Measurements from ENCODE around the gene ZNF709. TPM values are rescaled to one million over a fixed set of nuclear protein-coding genes. Genes with fewer than 3 reads are reported as not detected.
A peak's percentile ranks its signal among the peaks of the same experiment; 100 is the strongest.

ZNF709 gene
- total and polyA plus RNA-seq, 2 of the 13 experiments (the other 11 are each of a cell fraction or from before 2014, with no cell fraction given) = 1.5 to 3.9 TPM

DNA sequence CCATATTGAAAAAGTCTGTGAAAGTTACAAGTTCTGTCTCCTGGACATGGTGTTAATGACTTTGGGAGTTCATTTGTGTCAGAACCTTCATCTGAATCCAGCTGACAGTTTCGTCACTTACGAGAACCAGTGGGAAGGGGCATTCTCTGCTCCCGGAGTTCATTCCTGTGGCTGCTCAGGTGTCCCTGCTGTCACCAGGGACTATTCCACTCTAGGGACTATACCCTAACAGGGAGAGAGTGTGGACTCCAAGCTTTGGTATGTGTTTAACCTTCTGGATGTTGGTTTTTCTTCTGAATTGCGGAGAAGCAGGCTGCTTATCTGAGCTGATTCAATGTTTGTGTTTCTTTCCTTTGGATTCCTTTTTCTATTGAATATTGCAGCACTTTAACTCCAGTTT lies 12.4 kb upstream of the ZNF709 start:
- intact Hi-C loops (cut with micrococcal nuclease; ENCODE audit: unreplicated experiment) = loop anchor here (5.0 kb wide), 1 partner anchor 205 kb away; the partner anchor contains the start of gene ZNF44
- ChIA-PET POLR2A (interaction anchor here (0.7 to 3.2 kb wide), 8 partner anchors 12 to 334 kb away, joined by 3 to 62 read pairs (median 3); partner anchors contain the start of genes ZNF136, ZNF443, ZNF490 and ZNF563), CTCF (ENCODE audit: low intra/inter-chr PET ratio, low total read pairs) (no interaction called here)
- Histone ChIP-seq H3K9me3 (ENCODE audit: low read length) (no peaks in the 10 kb centered on the region), H3K4me1 (ENCODE audit: insufficient read depth, low read length) (peaks cover 29% of the 10 kb centered on the region), H3K9ac (ENCODE audit: insufficient read depth, low read depth, low read length) (peak overlapping the region; percentile 25; the same call in 1 of the 2 replicates), H3K4me2 (ENCODE audit: low read depth, low read length) (peak overlapping the region; percentile 91), H3K36me3 (replicated peaks in 1 of 2; ENCODE audit: control insufficient read depth in 1 of 2, insufficient read depth in 2 of 2, low read length in 2 of 2) (no peaks in the 10 kb centered on the region), H3K79me2 (ENCODE audit: insufficient read depth, low read length) (no peaks in the 10 kb centered on the region), H2AFZ (ENCODE audit: low read length) (peak overlapping the region; percentile 31), H4K20me1 (ENCODE audit: insufficient read depth, low read length) (no peaks in the 10 kb centered on the region), H3K4me3 (replicated peaks in 1 of 3; ENCODE audit: insufficient read depth in 1 of 3, low read depth in 2 of 3, low read length in 3 of 3) (peak overlapping the region; percentile 39 to 91 (median 42)), H3K27me3 (ENCODE audit: control insufficient read depth in 1 of 2, insufficient read depth in 2 of 2, low read length in 2 of 2) (no peaks in the 10 kb centered on the region; a peak in 1 of 5 replicates), H3K27ac (ENCODE audit: extremely low read length, insufficient read depth, low read length) (peak overlapping the region; percentile 54)
- FAIRE-seq (peak; percentile 64), DNase-seq (ENCODE audit: low spot score) (peak; percentile 62), ATAC-seq (peak; percentile 43)
- no TSS peak for BruUV-seq (replicated peaks)
- in situ Hi-C loops (cut with HindIII; ENCODE audit: extremely low pct_ligation_motif_present, low pct_unique_long_range_greater_than_20kb) = no loop called here
- WGBS (ENCODE audit: low lambda C conversion rate) = 6% methylated on average over 4 of the region's 4 CpGs
- TF ChIP-seq KLF11 (CRISPR knock-in tag; IDR thresholded peaks at IDR 0.05) = no peak
- no peak for TF ChIP-seq GABPA (IDR thresholded peaks at IDR 0.05; ENCODE audit: low read depth, low read length)
- TF ChIP-seq GABPA (CRISPR knock-in tag; IDR thresholded peaks at IDR 0.05; ENCODE audit: low read depth) = no peak
- no peak for TF ChIP-seq ZIK1 (CRISPR knock-in tag; IDR thresholded peaks at IDR 0.05; ENCODE audit: borderline replicate concordance, low read depth)
- no peak for TF ChIP-seq GABPB1 (CRISPR knock-in tag; IDR thresholded peaks at IDR 0.05)
- peak; percentile 33; the same call in 1 of the 2 replicates for TF ChIP-seq ATF1 (CRISPR knock-in tag; IDR thresholded peaks at IDR 0.05)
- TF ChIP-seq ZNF326 (CRISPR knock-in tag; IDR thresholded peaks at IDR 0.05; ENCODE audit: borderline replicate concordance) = no peak
- no peak for TF ChIP-seq ZNF546 (CRISPR knock-in tag; conservative IDR thresholded peaks at IDR 0.05)
- TF ChIP-seq ELF3 (CRISPR knock-in tag; IDR thresholded peaks at IDR 0.05) = peak; percentile 48; the same call in 1 of the 2 replicates
- no peak for TF ChIP-seq CREB1 (IDR thresholded peaks at IDR 0.05)
- peak; percentile 65 for TF ChIP-seq CREB1 (CRISPR knock-in tag; IDR thresholded peaks at IDR 0.05)
- TF ChIP-seq ZSCAN25 (CRISPR knock-in tag; IDR thresholded peaks at IDR 0.05) = no peak
- TF ChIP-seq ZBTB21 (CRISPR knock-in tag; IDR thresholded peaks at IDR 0.05) = peak; percentile 32; the same call in 1 of the 2 replicates
- TF ChIP-seq, protein P1, sequence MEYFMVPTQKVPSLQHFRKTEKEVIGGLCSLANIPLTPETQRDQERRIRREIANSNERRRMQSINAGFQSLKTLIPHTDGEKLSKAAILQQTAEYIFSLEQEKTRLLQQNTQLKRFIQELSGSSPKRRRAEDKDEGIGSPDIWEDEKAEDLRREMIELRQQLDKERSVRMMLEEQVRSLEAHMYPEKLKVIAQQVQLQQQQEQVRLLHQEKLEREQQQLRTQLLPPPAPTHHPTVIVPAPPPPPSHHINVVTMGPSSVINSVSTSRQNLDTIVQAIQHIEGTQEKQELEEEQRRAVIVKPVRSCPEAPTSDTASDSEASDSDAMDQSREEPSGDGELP (IDR thresholded peaks at IDR 0.05; ENCODE audit: borderline replicate concordance, low read depth) = peak; percentile 44; the same call in 1 of the 2 replicates
- peak; percentile 28; the same call in 1 of the 2 replicates for TF ChIP-seq SMAD3 (CRISPR knock-in tag; IDR thresholded peaks at IDR 0.05)
- TF ChIP-seq MZF1 (CRISPR knock-in tag; IDR thresholded peaks at IDR 0.05; ENCODE audit: borderline replicate concordance) = no peak
- TF ChIP-seq, protein P2, sequence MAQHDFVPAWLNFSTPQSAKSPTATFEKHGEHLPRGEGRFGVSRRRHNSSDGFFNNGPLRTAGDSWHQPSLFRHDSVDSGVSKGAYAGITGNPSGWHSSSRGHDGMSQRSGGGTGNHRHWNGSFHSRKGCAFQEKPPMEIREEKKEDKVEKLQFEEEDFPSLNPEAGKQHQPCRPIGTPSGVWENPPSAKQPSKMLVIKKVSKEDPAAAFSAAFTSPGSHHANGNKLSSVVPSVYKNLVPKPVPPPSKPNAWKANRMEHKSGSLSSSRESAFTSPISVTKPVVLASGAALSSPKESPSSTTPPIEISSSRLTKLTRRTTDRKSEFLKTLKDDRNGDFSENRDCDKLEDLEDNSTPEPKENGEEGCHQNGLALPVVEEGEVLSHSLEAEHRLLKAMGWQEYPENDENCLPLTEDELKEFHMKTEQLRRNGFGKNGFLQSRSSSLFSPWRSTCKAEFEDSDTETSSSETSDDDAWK (CRISPR knock-in tag; IDR thresholded peaks at IDR 0.05) = no peak
- 0 out of 2 replicates have a peak, but pooled peaks have one; percentile 34 for TF ChIP-seq ZNF124 (CRISPR knock-in tag; IDR thresholded peaks at IDR 0.05)
- TF ChIP-seq ZNF460 (CRISPR knock-in tag; IDR thresholded peaks at IDR 0.05; ENCODE audit: borderline replicate concordance) = no peak
- TF ChIP-seq TGIF2 (CRISPR knock-in tag; IDR thresholded peaks at IDR 0.05) = 0 out of 2 replicates have a peak, but pooled peaks have one; percentile 22
- TF ChIP-seq, protein P3, sequence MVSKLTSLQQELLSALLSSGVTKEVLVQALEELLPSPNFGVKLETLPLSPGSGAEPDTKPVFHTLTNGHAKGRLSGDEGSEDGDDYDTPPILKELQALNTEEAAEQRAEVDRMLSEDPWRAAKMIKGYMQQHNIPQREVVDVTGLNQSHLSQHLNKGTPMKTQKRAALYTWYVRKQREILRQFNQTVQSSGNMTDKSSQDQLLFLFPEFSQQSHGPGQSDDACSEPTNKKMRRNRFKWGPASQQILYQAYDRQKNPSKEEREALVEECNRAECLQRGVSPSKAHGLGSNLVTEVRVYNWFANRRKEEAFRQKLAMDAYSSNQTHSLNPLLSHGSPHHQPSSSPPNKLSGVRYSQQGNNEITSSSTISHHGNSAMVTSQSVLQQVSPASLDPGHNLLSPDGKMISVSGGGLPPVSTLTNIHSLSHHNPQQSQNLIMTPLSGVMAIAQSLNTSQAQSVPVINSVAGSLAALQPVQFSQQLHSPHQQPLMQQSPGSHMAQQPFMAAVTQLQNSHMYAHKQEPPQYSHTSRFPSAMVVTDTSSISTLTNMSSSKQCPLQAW (CRISPR knock-in tag; IDR thresholded peaks at IDR 0.05) = no peak
- TF ChIP-seq FOXP1 (IDR thresholded peaks at IDR 0.05) = no peak
- TF ChIP-seq FOXP1 (CRISPR knock-in tag; IDR thresholded peaks at IDR 0.05) = no peak
- 0 out of 2 replicates have a peak, but pooled peaks have one; percentile 18 for TF ChIP-seq IRF2 (CRISPR knock-in tag; IDR thresholded peaks at IDR 0.05)
- TF ChIP-seq ZNF878 (CRISPR knock-in tag; IDR thresholded peaks at IDR 0.05) = no peak
- no peak for TF ChIP-seq DNMT1 (CRISPR knock-in tag; IDR thresholded peaks at IDR 0.05)
